Activated T-cell treated with anti-CD3 and anti-CD28 coated beads, Interleukin-2, amount 50 U/mL, for 24 hours (primary cell): Measurements from ENCODE around the gene CEMP1.

Source experiments
- DNase-seq: peaks from one replicate; pipeline ENCODE4 v3.0.0-alpha.2; 2020
- H3K27ac Mint-ChIP-seq: 2 replicates; pipeline ENCODE4 v1.8.0; 2020; ENCODE audit warnings: mild to moderate bottlenecking, mixed read lengths
- H3K27me3 Mint-ChIP-seq: 2 replicates; pipeline ENCODE4 v1.8.0; 2020; ENCODE audit warnings: mixed read lengths
- H3K36me3 Mint-ChIP-seq: 2 replicates; pipeline ENCODE4 v1.8.0; 2020; ENCODE audit warnings: low read depth, mixed read lengths
- H3K4me1 Mint-ChIP-seq: 2 replicates; pipeline ENCODE4 v1.8.0; 2020; ENCODE audit warnings: low read depth, mixed read lengths
- H3K4me3 Mint-ChIP-seq: 2 replicates; pipeline ENCODE4 v1.8.0; 2020; ENCODE audit warnings: mild to moderate bottlenecking, moderate library complexity, mixed read lengths
- H3K9me3 Mint-ChIP-seq: 2 replicates; pipeline ENCODE4 v1.8.0; 2020; ENCODE audit warnings: mixed read lengths

CEMP1 gene

GRCh38 chr16:2480948-2481347 is 50.3 kb downstream of the CEMP1 start:
- H3K27me3 Mint-ChIP-seq, result no peaks in the 10 kb centered on the region
- H3K27ac Mint-ChIP-seq, result no peak overlapping the region
- no peaks in the 10 kb centered on the region for H3K9me3 Mint-ChIP-seq
- peaks cover 2% of the 10 kb centered on the region for H3K36me3 Mint-ChIP-seq
- peaks cover 12% of the 10 kb centered on the region for H3K4me1 Mint-ChIP-seq
- no peak overlapping the region for H3K4me3 Mint-ChIP-seq
- no peak for DNase-seq
